ENCODE results near the gene HSPD1. TPM values are rescaled to one million over a fixed set of nuclear protein-coding genes. Genes with fewer than 3 reads are reported as not detected.

HSPD1 gene
- total and polyA plus RNA-seq, 9 of the 15 experiments (the other 6 are each of a cell fraction or from before 2014, with no cell fraction given), result 398 to 1,014 (median 622) TPM

DNA sequence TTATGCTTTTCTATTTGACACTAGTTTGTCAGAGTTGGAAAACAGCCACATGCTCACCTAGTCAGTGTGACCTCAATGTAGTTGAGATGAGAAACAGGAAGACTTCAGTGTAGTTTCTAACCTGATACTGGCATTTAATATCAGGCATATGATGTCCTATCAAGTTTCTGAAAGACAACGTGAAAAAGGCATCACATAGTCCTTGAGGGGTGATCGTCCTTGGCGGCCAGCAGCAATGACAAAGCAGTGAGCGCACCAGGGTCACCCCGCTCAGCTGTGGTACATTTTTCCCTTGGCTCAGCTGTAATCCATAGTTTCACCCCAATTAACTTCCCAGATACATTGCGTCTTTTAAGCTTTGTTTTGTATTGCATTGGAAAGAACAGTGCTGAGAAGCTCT lies 4.9 kb upstream of the HSPD1 start:
- no peaks in the 10 kb centered on the region for H4K20me1 ChIP-seq (replicated peaks; ENCODE audit: control insufficient read depth, insufficient read depth, low read length)
- no peak for TF ChIP-seq POLR3G (IDR thresholded peaks at IDR 0.05; ENCODE audit: extremely low read depth, insufficient read length, insufficient replicate concordance)
- TF ChIP-seq HNRNPH1 (optimal IDR thresholded peaks at IDR 0.05; ENCODE audit: low read depth, low read length), result no peak
- TF ChIP-seq, protein P1, sequence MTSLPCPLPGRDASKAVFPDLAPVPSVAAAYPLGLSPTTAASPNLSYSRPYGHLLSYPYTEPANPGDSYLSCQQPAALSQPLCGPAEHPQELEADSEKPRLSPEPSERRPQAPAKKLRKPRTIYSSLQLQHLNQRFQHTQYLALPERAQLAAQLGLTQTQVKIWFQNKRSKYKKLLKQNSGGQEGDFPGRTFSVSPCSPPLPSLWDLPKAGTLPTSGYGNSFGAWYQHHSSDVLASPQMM (CRISPR knock-in tag; IDR thresholded peaks at IDR 0.05), result no peak
- TF ChIP-seq ARID2 (IDR thresholded peaks at IDR 0.05), result no peak
- ATAC-seq (no peak), FAIRE-seq (no peak), DNase-seq (ENCODE audit: extremely low read depth in 1 of 4, low spot score in 3 of 4) (no peak)
- intact Hi-C loops (cut with micrococcal nuclease), result loop anchor here (5.0 kb wide), 1 partner anchor 93 kb away; no protein-coding TSS in a partner anchor
- 85% methylated on average over 4 of the region's 6 CpGs for WGBS (ENCODE audit: insufficient coverage, low coverage, missing lambda C conversion rate)
- H3K9ac ChIP-seq (ENCODE audit: insufficient read depth in 1 of 2, low read depth in 2 of 2, low read length in 2 of 2), result no peak overlapping the region
- no peak overlapping the region for H3K4me2 ChIP-seq (ENCODE audit: insufficient read depth, low read length)
- no peak overlapping the region for H3K27ac ChIP-seq (ENCODE audit: extremely low read depth, low read depth, low read length)
- peaks cover 0 to under 1% of the 10 kb centered on the region in 2 experiments; a peak in 1 of 5 replicates for H3K4me1 ChIP-seq (replicated peaks in 1 of 2; ENCODE audit: control insufficient read depth in 2 of 2, insufficient read depth in 2 of 2, low read length in 2 of 2)
- no peaks in the 10 kb centered on the region for H3K27me3 ChIP-seq (ENCODE audit: control insufficient read depth in 2 of 2, insufficient read depth in 2 of 2, low read length in 2 of 2)
- POLR2A ChIA-PET, result interaction anchor here (0.7 kb wide), 1 partner anchor 9 kb away, joined by 3 read pairs; no protein-coding TSS in a partner anchor
- no peak overlapping the region for H3K4me3 ChIP-seq
- in situ Hi-C loops (cut with MboI), result no loop called here
- H3K9me3 ChIP-seq (replicated peaks; ENCODE audit: control insufficient read depth, insufficient read depth, low read depth, low read length), result no peaks in the 10 kb centered on the region
- no peaks in the 10 kb centered on the region for H3K9me1 ChIP-seq (ENCODE audit: control insufficient read depth, insufficient read depth, low read length)
- H2AFZ ChIP-seq (ENCODE audit: low read depth, low read length), result no peak overlapping the region
- peaks cover 46% of the 10 kb centered on the region for H3K79me2 ChIP-seq (ENCODE audit: control insufficient read depth, insufficient read depth, low read length)
- no TSS peak for BruUV-seq (replicated peaks)
- CTCF ChIA-PET (ENCODE audit: low intra/inter-chr PET ratio), result no interaction called here
- H3K36me3 ChIP-seq (ENCODE audit: control insufficient read depth, insufficient read depth, low read length), result peaks cover 40% of the 10 kb centered on the region

DNA sequence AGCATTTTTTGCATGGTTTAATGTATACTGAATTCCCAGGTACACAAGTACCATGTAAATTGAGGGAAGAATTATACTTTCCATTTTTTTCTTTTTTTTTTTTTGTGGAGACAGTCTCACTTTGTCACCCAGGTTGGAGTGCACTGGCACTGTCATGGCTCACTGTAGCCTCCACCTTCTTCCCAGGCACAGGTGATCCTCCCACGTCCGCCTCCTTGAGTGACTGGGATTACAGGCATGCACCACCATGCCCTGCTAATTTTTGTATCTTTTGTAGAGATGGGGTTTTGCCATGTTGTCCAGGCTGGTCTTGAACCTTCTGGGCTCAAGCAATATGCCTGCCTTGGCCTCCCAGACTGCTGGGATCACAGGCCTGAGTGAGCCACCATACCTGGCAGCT lies 4.4 kb upstream of the HSPD1 start:
- TF ChIP-seq NCOR1 (IDR thresholded peaks at IDR 0.05), result no peak
- TF ChIP-seq KAT2B (IDR thresholded peaks at IDR 0.05; ENCODE audit: low read depth, low read length), result no peak
- TF ChIP-seq, protein P2, sequence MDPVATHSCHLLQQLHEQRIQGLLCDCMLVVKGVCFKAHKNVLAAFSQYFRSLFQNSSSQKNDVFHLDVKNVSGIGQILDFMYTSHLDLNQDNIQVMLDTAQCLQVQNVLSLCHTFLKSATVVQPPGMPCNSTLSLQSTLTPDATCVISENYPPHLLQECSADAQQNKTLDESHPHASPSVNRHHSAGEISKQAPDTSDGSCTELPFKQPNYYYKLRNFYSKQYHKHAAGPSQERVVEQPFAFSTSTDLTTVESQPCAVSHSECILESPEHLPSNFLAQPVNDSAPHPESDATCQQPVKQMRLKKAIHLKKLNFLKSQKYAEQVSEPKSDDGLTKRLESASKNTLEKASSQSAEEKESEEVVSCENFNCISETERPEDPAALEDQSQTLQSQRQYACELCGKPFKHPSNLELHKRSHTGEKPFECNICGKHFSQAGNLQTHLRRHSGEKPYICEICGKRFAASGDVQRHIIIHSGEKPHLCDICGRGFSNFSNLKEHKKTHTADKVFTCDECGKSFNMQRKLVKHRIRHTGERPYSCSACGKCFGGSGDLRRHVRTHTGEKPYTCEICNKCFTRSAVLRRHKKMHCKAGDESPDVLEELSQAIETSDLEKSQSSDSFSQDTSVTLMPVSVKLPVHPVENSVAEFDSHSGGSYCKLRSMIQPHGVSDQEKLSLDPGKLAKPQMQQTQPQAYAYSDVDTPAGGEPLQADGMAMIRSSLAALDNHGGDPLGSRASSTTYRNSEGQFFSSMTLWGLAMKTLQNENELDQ (CRISPR knock-in tag; IDR thresholded peaks at IDR 0.05; ENCODE audit: borderline replicate concordance), result no peak
- TF ChIP-seq ZNF316 (IDR thresholded peaks at IDR 0.05), result no peak
- TF ChIP-seq, protein P3, sequence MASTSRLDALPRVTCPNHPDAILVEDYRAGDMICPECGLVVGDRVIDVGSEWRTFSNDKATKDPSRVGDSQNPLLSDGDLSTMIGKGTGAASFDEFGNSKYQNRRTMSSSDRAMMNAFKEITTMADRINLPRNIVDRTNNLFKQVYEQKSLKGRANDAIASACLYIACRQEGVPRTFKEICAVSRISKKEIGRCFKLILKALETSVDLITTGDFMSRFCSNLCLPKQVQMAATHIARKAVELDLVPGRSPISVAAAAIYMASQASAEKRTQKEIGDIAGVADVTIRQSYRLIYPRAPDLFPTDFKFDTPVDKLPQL (IDR thresholded peaks at IDR 0.05; ENCODE audit: extremely low read depth, insufficient read length), result no peak
- ATAC-seq (no peak), FAIRE-seq (no peak), DNase-seq (ENCODE audit: extremely low read depth in 1 of 4, low spot score in 3 of 4) (no peak)
- Histone ChIP-seq H3K9ac (ENCODE audit: insufficient read depth in 1 of 2, low read depth in 2 of 2, low read length in 2 of 2) (no peak overlapping the region), H3K9me1 (ENCODE audit: control insufficient read depth, insufficient read depth, low read length) (no peaks in the 10 kb centered on the region), H3K27ac (ENCODE audit: extremely low read depth, low read depth, low read length) (no peak overlapping the region), H3K36me3 (ENCODE audit: control insufficient read depth, insufficient read depth, low read length) (peaks cover 40% of the 10 kb centered on the region), H2AFZ (ENCODE audit: low read depth, low read length) (no peak overlapping the region), H3K4me1 (replicated peaks in 1 of 2; ENCODE audit: control insufficient read depth in 2 of 2, insufficient read depth in 2 of 2, low read length in 2 of 2) (peaks cover 0 to 5% of the 10 kb centered on the region in 2 experiments; a peak in 1 of 5 replicates), H4K20me1 (replicated peaks; ENCODE audit: control insufficient read depth, insufficient read depth, low read length) (no peaks in the 10 kb centered on the region), H3K79me2 (ENCODE audit: control insufficient read depth, insufficient read depth, low read length) (peaks cover 51% of the 10 kb centered on the region), H3K4me2 (ENCODE audit: insufficient read depth, low read length) (no peak overlapping the region), H3K9me3 (replicated peaks; ENCODE audit: control insufficient read depth, insufficient read depth, low read depth, low read length) (no peaks in the 10 kb centered on the region), H3K4me3 (no peak overlapping the region), H3K27me3 (ENCODE audit: control insufficient read depth in 2 of 2, insufficient read depth in 2 of 2, low read length in 2 of 2) (no peaks in the 10 kb centered on the region)
- no TSS peak for BruUV-seq (replicated peaks)
- in situ Hi-C loops (cut with MboI) (no loop called here), intact Hi-C loops (cut with micrococcal nuclease) (loop anchor here (5.0 kb wide), 1 partner anchor 93 kb away; no protein-coding TSS in a partner anchor)
- ChIA-PET POLR2A (no interaction called here), CTCF (ENCODE audit: low intra/inter-chr PET ratio) (no interaction called here)
- 94% methylated on average over 2 of the region's 2 CpGs for WGBS (ENCODE audit: insufficient coverage, low coverage, missing lambda C conversion rate)

Measured in K562 (cell line).